Measurements from ENCODE around the gene INSC. TPM values are rescaled to one million over a fixed set of nuclear protein-coding genes. Genes with fewer than 3 reads are reported as not detected.

Gene INSC
- polyA plus RNA-seq, 3 donors = not detected

DNA sequence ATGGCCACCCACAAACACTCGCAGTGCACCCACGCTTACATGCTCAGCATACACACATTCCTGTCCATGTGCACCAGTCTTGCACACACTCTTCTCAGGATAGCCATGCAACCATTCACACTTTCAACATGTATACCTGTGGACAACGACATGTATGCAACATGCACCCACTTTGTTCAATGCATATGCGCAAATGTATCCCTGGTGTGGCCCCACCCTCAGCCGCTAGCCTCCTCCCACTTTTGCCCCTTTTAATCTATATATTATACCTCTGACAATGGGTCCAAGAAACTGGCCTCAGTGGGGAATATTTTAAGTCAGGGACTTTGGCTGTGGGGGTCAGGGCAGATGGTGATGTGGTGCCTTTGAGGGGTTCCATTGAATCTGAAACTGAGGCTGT is 963 bp downstream of the INSC start:
- peaks cover 13 to 30% (median 19%) of the 10 kb centered on the region in 3 donors for H3K27me3 Mint-ChIP-seq (ENCODE audit: low read depth in 3 of 3)
- H3K4me1 Mint-ChIP-seq = peaks cover 26% of the 10 kb centered on the region
- peaks cover 3 to 23% of the 10 kb centered on the region in 2 donors for H3K27me3 ChIP-seq (ENCODE audit: control insufficient read depth in 2 of 2, insufficient read depth in 2 of 2, low read length in 2 of 2)
- no peak overlapping the region for H2AFZ ChIP-seq (ENCODE audit: insufficient read depth, low read depth, low read length, poor library complexity, severe bottlenecking)
- peaks cover 14 to 16% of the 10 kb centered on the region in 2 donors for H3K4me1 ChIP-seq (ENCODE audit: control insufficient read depth in 1 of 2, insufficient read depth in 2 of 2, low read length in 2 of 2)
- peaks cover 0 to 11% (median 1%) of the 10 kb centered on the region in 7 donors for H3K9me3 Mint-ChIP-seq
- intact Hi-C loops (cut with micrococcal nuclease) = no loop called here
- TF ChIP-seq, protein P1, sequence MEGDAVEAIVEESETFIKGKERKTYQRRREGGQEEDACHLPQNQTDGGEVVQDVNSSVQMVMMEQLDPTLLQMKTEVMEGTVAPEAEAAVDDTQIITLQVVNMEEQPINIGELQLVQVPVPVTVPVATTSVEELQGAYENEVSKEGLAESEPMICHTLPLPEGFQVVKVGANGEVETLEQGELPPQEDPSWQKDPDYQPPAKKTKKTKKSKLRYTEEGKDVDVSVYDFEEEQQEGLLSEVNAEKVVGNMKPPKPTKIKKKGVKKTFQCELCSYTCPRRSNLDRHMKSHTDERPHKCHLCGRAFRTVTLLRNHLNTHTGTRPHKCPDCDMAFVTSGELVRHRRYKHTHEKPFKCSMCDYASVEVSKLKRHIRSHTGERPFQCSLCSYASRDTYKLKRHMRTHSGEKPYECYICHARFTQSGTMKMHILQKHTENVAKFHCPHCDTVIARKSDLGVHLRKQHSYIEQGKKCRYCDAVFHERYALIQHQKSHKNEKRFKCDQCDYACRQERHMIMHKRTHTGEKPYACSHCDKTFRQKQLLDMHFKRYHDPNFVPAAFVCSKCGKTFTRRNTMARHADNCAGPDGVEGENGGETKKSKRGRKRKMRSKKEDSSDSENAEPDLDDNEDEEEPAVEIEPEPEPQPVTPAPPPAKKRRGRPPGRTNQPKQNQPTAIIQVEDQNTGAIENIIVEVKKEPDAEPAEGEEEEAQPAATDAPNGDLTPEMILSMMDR (IDR thresholded peaks at IDR 0.05) = no peak
- H3K27ac Mint-ChIP-seq = no peak overlapping the region
- H3K9me3 ChIP-seq (replicated peaks in 1 of 2; ENCODE audit: control insufficient read depth in 1 of 2, insufficient read depth in 1 of 2, low read length in 2 of 2) = no peaks in the 10 kb centered on the region
- DNase-seq = no peak
- no peak overlapping the region for H3K27ac ChIP-seq (ENCODE audit: low read depth in 1 of 2, low read length in 2 of 2)
- no peaks in the 10 kb centered on the region for H3K79me2 ChIP-seq (ENCODE audit: insufficient read depth, low read length)
- WGBS (ENCODE audit: insufficient coverage) = 100% methylated on average over 4 of the region's 5 CpGs
- no peak overlapping the region for H3K4me2 ChIP-seq (replicated peaks; ENCODE audit: extremely low read depth, low read length, poor library complexity, severe bottlenecking)
- no peak overlapping the region for H3K4me3 ChIP-seq (replicated peaks in 1 of 3; ENCODE audit: low read depth in 2 of 3, low read length in 3 of 3)
- no peaks in the 10 kb centered on the region for H3K36me3 ChIP-seq (replicated peaks in 1 of 2; ENCODE audit: control insufficient read depth in 1 of 2, insufficient read depth in 2 of 2, low read length in 2 of 2)
- no peaks in the 10 kb centered on the region for H3K36me3 Mint-ChIP-seq
- H3K4me3 Mint-ChIP-seq = no peak overlapping the region
- no peaks in the 10 kb centered on the region for H4K20me1 ChIP-seq (ENCODE audit: insufficient read depth, low read length)
- H3K9ac ChIP-seq (ENCODE audit: insufficient read depth, low read length, poor library complexity, severe bottlenecking) = no peak overlapping the region

DNA sequence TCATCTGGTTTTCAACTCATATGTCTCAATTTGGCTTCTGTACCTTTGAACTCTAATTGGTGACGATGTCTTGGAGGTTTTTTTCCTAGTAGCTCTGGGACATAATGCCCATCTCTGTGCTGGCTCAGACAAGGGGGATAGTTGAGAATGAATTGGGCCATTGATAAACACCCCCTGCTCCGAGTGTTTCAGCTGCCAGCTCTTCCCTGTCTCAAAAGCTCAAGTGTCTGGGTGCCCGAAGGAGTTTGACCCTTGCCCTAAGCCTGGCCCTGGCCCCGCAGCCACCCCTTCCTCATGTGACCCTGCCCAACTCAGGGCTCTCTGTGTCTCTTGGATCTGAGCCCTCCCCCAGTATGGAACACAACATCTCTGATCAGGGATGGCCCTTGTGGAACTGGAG is 3.0 kb downstream of the INSC start:
- Histone ChIP-seq H2AFZ (ENCODE audit: insufficient read depth, low read depth, low read length, poor library complexity, severe bottlenecking) (no peak overlapping the region), H3K36me3 (replicated peaks in 1 of 2; ENCODE audit: control insufficient read depth in 1 of 2, insufficient read depth in 2 of 2, low read length in 2 of 2) (no peaks in the 10 kb centered on the region), H3K27ac (ENCODE audit: low read depth in 1 of 2, low read length in 2 of 2) (no peak overlapping the region), H3K9me3 (replicated peaks in 1 of 2; ENCODE audit: control insufficient read depth in 1 of 2, insufficient read depth in 1 of 2, low read length in 2 of 2) (no peaks in the 10 kb centered on the region), H4K20me1 (ENCODE audit: insufficient read depth, low read length) (no peaks in the 10 kb centered on the region), H3K79me2 (ENCODE audit: insufficient read depth, low read length) (no peaks in the 10 kb centered on the region), H3K4me2 (replicated peaks; ENCODE audit: extremely low read depth, low read length, poor library complexity, severe bottlenecking) (no peak overlapping the region), H3K4me1 (ENCODE audit: control insufficient read depth in 1 of 2, insufficient read depth in 2 of 2, low read length in 2 of 2) (peaks cover 14 to 16% of the 10 kb centered on the region in 2 donors), H3K27me3 (ENCODE audit: control insufficient read depth in 2 of 2, insufficient read depth in 2 of 2, low read length in 2 of 2) (peaks cover 3 to 23% of the 10 kb centered on the region in 2 donors), H3K4me3 (replicated peaks in 1 of 3; ENCODE audit: low read depth in 2 of 3, low read length in 3 of 3) (no peak overlapping the region), H3K9ac (ENCODE audit: insufficient read depth, low read length, poor library complexity, severe bottlenecking) (no peak overlapping the region)
- Mint-ChIP-seq H3K27me3 (ENCODE audit: low read depth in 3 of 3) (peaks cover 13 to 32% (median 25%) of the 10 kb centered on the region in 3 donors), H3K9me3 (peaks cover 0 to 11% (median 1%) of the 10 kb centered on the region in 7 donors), H3K4me3 (no peak overlapping the region), H3K4me1 (peaks cover 26% of the 10 kb centered on the region), H3K27ac (no peak overlapping the region), H3K36me3 (no peaks in the 10 kb centered on the region)
- WGBS (ENCODE audit: insufficient coverage) = 100% methylated on average over 1 of the region's 4 CpGs
- intact Hi-C loops (cut with micrococcal nuclease) = no loop called here
- TF ChIP-seq, protein P1 (IDR thresholded peaks at IDR 0.05) = no peak
- no peak for DNase-seq

Data from CD14-positive monocyte (primary cell).